Osteoblast (primary cell): ENCODE data around the gene KLHL35. TPM values are rescaled to one million over a fixed set of nuclear protein-coding genes. Genes with fewer than 3 reads are reported as not detected.

ENCODE experiments used
- DNase-seq: peaks from one replicate; pipeline ENCODE4 v3.0.0; 2011; ENCODE audit warnings: low spot score, mixed read lengths; ENCODE audit not compliant: insufficient read length; ENCODE audit errors: missing footprints
- H2AFZ ChIP-seq: 2 replicates; pipeline ENCODE4 v1.6.0; 2011; ENCODE audit warnings: mild to moderate bottlenecking, low read length
- H3K27ac ChIP-seq: 2 replicates; pipeline ENCODE4 v1.5.1; 2011; ENCODE audit warnings: mild to moderate bottlenecking, low read depth, low read length, moderate library complexity
- H3K27me3 ChIP-seq: 2 replicates; pipeline ENCODE4 v1.6.0; 2012; ENCODE audit warnings: mild to moderate bottlenecking, control low read depth, inconsistent platforms, low read length, moderate library complexity; ENCODE audit not compliant: insufficient read depth
- H3K36me3 ChIP-seq: 2 replicates; pipeline ENCODE4 v1.5.1; 2011; ENCODE audit warnings: mild to moderate bottlenecking, low read length, control low read depth, moderate library complexity; ENCODE audit not compliant: insufficient read depth
- H3K4me1 ChIP-seq: 2 replicates; pipeline ENCODE4 v1.5.1; 2011; ENCODE audit warnings: mild to moderate bottlenecking, low read length, control low read depth, moderate library complexity; ENCODE audit not compliant: insufficient read depth
- H3K4me2 ChIP-seq: 2 replicates; pipeline ENCODE4 v1.6.0; 2011; ENCODE audit warnings: mild to moderate bottlenecking, low read length; ENCODE audit not compliant: insufficient read depth
- H3K4me3 ChIP-seq: fragments of 200-600 bp; sonication (generic); 3 replicates; pipeline ENCODE4 v1.5.1; 2012; ENCODE audit warnings: mild to moderate bottlenecking, low read length, inconsistent platforms; ENCODE audit not compliant: insufficient read depth
- H3K79me2 ChIP-seq: 2 replicates; pipeline ENCODE4 v1.6.0; 2012; ENCODE audit warnings: mild to moderate bottlenecking, low read length, control low read depth, inconsistent platforms; ENCODE audit not compliant: insufficient read depth
- H3K9me3 ChIP-seq: 2 replicates; pipeline ENCODE4 v1.5.1; 2011; ENCODE audit warnings: low read depth, low read length, control low read depth
- H4K20me1 ChIP-seq: 2 replicates; pipeline ENCODE4 v1.6.0; 2012; ENCODE audit warnings: mild to moderate bottlenecking, low read length, control low read depth; ENCODE audit not compliant: insufficient read depth
- total RNA-seq: library from RNA; depleted of rRNA; stranded (reverse); fragments of >200 nt; gene quantifications from 2 replicates; pipeline ENCODE4 v1.2.3, GENCODE V29; 2012
- TF ChIP-seq, protein P1 (sequence below): IDR thresholded peaks from 2 replicates; pipeline ENCODE4 v1.5.1; 2011; ENCODE audit warnings: mild to moderate bottlenecking, low read depth, low read length, moderate library complexity; ENCODE audit errors: extremely low read depth

KLHL35 gene
- total RNA-seq, 1 donor: 4.3 TPM

DNA sequence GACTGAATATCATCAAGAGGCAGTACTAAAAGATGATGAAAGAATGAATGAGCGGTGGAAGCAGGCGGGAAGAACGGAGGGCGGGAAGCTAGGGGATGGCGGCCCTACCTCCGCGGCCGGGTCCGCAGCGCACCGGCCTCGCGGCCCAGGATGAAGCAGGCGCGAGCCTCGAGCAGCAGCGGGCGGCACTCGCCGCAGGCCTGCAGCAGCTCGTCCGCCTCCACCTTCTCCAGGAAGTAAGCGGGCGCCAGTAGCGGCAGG, 3.4 kb downstream of the KLHL35 start:
- peak overlapping the region; percentile 36 for H3K4me3 ChIP-seq
- DNase-seq: no peak
- no peak overlapping the region for H3K27ac ChIP-seq
- H2AFZ ChIP-seq: peak overlapping the region; percentile 22
- peaks cover 2% of the 10 kb centered on the region for H3K9me3 ChIP-seq
- H4K20me1 ChIP-seq: no peaks in the 10 kb centered on the region
- no peaks in the 10 kb centered on the region for H3K36me3 ChIP-seq
- H3K79me2 ChIP-seq: no peaks in the 10 kb centered on the region
- peaks cover 3% of the 10 kb centered on the region for H3K4me1 ChIP-seq
- no peak overlapping the region for H3K4me2 ChIP-seq
- TF ChIP-seq, protein P1, sequence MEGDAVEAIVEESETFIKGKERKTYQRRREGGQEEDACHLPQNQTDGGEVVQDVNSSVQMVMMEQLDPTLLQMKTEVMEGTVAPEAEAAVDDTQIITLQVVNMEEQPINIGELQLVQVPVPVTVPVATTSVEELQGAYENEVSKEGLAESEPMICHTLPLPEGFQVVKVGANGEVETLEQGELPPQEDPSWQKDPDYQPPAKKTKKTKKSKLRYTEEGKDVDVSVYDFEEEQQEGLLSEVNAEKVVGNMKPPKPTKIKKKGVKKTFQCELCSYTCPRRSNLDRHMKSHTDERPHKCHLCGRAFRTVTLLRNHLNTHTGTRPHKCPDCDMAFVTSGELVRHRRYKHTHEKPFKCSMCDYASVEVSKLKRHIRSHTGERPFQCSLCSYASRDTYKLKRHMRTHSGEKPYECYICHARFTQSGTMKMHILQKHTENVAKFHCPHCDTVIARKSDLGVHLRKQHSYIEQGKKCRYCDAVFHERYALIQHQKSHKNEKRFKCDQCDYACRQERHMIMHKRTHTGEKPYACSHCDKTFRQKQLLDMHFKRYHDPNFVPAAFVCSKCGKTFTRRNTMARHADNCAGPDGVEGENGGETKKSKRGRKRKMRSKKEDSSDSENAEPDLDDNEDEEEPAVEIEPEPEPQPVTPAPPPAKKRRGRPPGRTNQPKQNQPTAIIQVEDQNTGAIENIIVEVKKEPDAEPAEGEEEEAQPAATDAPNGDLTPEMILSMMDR: no peak
- H3K27me3 ChIP-seq: peaks cover 44% of the 10 kb centered on the region

DNA sequence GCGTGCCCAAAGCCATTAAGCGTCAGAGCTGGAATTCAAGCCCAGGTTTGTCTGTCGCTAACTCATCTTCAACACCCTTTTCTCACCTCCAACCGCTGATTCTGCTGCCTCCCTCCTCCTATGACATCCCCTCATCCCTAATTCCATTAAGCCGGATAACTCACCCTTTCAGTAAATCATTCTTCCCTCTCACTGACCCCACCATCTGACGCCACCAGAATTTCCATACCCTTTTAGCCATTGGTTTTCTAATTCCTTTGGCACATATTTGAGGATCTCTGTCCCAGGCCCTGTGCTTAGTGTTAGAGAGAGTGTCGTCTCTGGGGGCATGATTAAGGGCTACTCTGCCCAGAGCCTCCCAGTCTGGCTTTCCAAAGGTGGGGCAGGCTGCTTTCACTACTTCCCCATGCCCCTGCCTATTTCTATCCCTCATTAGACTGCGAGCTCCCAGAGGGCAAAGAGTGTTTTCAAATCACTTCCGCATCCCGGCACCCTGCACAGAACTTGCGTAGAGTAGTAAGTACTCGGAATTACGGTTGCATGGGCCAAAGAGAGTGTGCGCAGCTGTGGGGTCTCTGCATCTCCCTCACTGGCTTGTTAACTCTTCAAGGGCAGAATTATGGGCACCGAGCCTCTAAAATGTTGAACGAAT, 3.9 kb downstream of the KLHL35 start:
- Histone ChIP-seq H3K27ac (no peak overlapping the region), H4K20me1 (no peaks in the 10 kb centered on the region), H3K4me1 (peaks cover 3% of the 10 kb centered on the region), H3K36me3 (no peaks in the 10 kb centered on the region), H3K27me3 (peaks cover 44% of the 10 kb centered on the region), H2AFZ (no peak overlapping the region), H3K4me2 (peak overlapping the region; percentile 78), H3K9me3 (peaks cover 2% of the 10 kb centered on the region), H3K4me3 (no peak overlapping the region), H3K79me2 (no peaks in the 10 kb centered on the region)
- peak; percentile 65 for DNase-seq
- TF ChIP-seq, protein P1: no peak

DNA sequence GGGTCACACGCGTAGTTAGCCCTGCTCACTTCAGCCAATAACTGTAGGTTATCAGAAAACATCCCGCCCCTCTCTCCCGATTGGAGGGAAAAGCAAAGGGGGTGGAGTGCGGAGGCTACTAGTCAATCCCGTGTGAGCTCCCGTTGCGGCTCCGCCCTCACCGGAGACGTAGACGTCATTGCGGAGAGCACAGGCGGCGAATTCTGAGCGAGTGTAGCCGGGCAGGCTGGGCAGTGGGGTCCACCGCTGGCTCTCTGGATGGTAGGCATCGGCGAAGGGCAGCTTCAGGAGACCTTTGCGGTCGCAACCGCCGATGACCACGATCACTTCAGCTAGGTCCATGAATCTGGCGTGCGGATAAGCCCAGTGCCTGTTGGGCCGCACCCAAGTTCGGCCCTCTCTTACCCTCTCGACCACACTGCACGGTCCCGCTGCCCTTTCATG, 4.7 kb downstream of the KLHL35 start:
- Histone ChIP-seq H3K9me3 (peaks cover 2% of the 10 kb centered on the region), H4K20me1 (no peaks in the 10 kb centered on the region), H3K79me2 (no peaks in the 10 kb centered on the region), H2AFZ (peak overlapping the region; percentile 86), H3K4me3 (peak overlapping the region; percentile 64), H3K4me2 (peak overlapping the region; percentile 78), H3K27ac (no peak overlapping the region), H3K4me1 (peaks cover 3% of the 10 kb centered on the region), H3K27me3 (peaks cover 41% of the 10 kb centered on the region), H3K36me3 (no peaks in the 10 kb centered on the region)
- peak; percentile 100 for DNase-seq
- TF ChIP-seq, protein P1: no peak

DNA sequence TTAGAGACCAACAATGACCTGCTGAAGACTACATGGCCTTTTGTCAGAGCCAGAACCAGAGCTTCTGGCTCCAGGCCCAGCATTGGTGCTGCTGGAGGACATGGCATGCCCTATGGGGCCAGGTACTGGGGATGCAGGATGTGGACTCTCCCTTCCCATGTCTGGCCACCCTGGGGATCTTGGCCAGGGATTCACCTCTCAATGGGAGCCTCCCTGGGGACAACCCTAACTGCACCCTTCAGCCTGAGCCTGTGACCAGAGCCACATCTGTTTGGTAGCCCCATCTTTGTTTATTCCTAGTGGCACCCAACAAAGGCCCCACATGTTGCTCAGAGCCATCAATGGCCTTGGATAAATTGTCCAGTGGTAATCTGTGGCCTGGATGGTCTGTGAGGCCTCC, 5.8 kb downstream of the KLHL35 start:
- peaks cover 3% of the 10 kb centered on the region for H3K4me1 ChIP-seq
- no peak overlapping the region for H2AFZ ChIP-seq
- no peak overlapping the region for H3K4me3 ChIP-seq
- no peak overlapping the region for H3K4me2 ChIP-seq
- peaks cover 2% of the 10 kb centered on the region for H3K9me3 ChIP-seq
- peak; percentile 84 for DNase-seq
- TF ChIP-seq, protein P1: no peak
- H4K20me1 ChIP-seq: no peaks in the 10 kb centered on the region
- peaks cover 30% of the 10 kb centered on the region for H3K27me3 ChIP-seq
- H3K36me3 ChIP-seq: peaks cover 9% of the 10 kb centered on the region
- no peak overlapping the region for H3K27ac ChIP-seq
- no peaks in the 10 kb centered on the region for H3K79me2 ChIP-seq
